HG03520 (cell line): ENCODE results near the gene ARGLU1.
A peak's percentile ranks its signal among the peaks of the same experiment; 100 is the strongest.
"Not testable (repeated sequence)": the region's sequence is repeated elsewhere in the genome, so short reads cannot be mapped to it uniquely, and the experiment has no call there.

Experiments
- ATAC-seq: cut with Tn5 transposase; IDR thresholded peaks from one replicate; pipeline ENCODE4 v1.9.1; 2021; ENCODE audit warnings: mild to moderate bottlenecking, moderate library complexity; ENCODE audit not compliant: unreplicated experiment

Gene ARGLU1, protein sequence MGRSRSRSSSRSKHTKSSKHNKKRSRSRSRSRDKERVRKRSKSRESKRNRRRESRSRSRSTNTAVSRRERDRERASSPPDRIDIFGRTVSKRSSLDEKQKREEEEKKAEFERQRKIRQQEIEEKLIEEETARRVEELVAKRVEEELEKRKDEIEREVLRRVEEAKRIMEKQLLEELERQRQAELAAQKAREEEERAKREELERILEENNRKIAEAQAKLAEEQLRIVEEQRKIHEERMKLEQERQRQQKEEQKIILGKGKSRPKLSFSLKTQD

DNA sequence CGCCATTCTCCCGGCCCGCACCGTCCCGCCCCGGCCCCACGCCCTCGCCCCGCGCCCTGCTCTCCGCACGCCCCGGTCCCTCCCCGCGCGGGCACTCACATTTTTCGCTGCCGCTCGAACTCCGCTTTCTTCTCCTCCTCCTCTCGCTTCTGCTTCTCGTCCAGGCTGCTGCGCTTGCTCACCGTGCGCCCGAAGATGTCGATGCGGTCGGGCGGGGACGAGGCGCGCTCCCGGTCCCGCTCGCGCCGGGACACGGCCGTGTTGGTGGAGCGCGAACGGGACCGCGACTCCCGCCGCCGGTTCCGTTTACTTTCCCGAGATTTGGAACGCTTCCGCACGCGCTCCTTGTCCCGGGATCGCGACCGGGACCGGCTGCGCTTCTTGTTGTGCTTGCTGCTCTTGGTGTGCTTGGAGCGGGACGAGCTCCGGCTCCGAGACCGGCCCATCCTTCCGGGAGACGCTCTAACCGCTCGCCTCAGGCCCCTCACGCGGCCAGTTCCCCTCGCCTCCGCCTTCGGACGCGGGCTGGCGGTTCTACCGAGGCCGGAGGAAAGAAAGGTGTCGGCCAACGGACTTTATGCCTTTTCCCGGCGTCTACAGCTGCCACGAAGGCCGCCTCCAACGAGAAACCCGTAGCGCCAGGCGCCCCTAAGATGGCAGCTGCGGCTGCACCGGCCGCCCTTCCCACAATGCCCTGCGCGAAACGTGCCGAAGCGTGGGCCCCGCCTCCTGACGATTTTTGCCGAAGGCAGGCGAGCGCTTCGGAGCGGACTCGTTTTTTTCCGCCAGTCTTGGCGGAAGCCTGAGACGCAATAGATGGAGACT lies at the start of gene ARGLU1:
TSS of gene ARGLU1 (minus strand) at position 664 of the 825 bp plus-strand sequence. CDS start at position 446, 218 bp downstream.
- ATAC-seq: peak; percentile 64

DNA sequence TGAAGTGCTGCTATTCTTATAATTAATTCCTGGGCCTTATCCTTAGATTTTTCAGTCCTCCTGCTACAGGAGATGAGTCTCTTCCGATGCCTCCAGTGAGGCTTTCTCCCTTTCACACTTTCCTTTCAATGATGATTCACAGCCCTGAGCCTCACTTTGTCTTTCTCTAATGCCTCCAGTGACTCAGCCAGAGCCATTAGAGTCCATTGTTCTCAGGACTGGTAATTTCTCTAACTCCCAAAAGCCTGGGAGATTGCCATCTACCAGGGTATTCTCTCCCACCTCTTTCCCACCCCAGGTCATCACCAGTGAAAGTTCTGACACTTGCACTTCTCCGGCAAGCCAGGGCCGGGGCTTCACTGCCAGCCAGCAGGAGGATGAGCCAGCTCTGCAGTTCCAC lies 49.6 kb upstream of the ARGLU1 start:
- ATAC-seq: no peak

DNA sequence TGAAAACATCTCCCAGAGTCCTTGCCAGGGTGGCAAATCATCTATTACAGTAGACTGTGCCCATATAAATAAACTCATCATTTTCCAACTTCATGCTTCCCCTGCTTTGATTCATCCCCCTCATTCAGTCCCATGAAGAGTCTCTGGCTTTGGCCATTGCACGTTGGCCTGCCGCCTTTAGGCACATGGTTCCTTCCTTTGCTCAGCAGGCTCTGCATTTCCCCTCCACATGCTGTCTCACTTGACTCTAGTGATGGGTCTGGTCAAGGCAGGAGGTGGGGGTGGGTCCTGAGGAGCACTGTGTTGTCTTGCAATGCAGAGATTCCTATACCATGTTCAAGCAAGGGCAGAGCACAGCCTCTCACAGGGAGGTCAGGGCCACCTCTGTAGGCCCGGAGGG lies 48.8 kb upstream of the ARGLU1 start:
- ATAC-seq: no peak

DNA sequence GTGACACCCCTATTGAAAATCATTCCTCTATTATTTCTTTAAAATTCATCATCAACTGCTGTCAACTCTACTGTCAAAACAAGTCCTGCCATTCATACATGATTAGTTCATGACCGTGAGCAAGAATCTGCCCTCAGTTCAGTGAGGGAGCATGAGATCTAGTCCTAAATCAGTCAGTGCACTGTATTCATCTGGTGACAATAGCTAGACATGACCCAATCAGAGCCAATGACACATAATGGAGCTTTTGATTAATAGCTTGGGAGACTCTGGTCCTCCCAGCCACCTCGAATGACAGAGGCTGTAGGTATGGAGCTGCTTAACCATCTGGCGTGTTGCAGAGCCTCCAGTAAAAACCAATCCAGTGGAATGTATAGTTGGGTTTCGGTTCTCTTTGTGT lies 46.9 kb upstream of the ARGLU1 start:
- ATAC-seq: no peak

DNA sequence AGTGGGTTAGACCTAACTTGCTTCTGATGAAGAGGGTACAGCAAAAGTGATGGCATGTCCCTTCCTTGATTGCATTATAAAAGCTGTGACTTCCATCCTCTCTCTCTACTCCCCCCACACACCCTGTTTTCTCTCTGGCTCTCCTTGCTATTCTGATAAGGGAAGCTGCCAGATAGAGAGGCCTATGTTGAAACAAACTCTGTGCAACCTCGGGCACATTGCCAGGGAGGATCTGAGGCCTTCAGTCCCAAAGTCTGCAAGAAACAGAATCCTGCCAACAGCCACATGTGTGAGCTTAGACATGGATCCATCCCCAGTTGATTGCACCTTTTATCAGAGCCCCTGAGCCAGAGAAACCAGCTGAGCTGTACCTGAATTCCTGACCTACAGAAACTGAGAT lies 44.8 kb upstream of the ARGLU1 start:
- ATAC-seq: no peak

GRCh38 chr13:106610486-106610885 lies 42.5 kb upstream of the ARGLU1 start:
- ATAC-seq: no peak

DNA sequence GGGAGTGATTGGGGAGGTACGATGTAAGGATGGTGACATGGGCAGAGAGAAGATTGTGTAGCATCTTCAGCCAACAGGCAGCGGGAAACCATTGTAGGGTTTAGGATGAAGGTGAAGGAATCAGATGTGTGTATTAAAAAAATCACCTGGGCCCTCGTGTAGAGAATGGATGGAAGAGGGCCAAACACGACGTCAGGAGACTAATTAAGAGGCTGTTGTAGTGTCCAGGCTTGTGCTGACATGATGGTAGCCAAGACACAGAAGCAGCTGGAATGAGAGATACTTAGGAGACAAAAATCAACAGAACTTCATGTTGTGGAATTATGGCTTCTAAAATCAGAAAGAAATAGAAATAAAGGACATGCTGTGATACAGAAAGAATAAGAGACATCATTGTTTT lies 41.2 kb upstream of the ARGLU1 start:
- ATAC-seq: no peak

DNA sequence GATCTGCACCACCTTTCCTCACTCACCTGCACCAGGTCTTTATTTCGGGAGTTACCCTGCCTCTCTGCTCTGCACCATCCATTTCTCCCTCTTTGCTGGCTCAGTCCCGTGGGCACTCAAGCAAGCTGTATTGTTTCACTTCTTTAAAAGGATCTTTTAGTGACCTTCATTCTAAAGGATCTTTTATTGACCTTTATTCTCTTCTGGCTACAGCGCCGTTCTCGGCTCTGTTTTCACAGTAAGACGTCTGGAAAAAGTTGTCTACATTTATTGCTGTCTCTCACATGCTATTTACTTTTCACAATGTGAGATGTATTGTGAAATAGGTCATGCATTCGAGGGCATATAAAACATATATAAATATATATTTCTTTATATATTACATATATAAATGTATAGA lies 35.6 kb upstream of the ARGLU1 start:
- ATAC-seq: no peak

- no peak for ATAC-seq
Observed at GRCh38 chr13:106602178-106602577, 34.2 kb upstream of the ARGLU1 start.

- no peak for ATAC-seq
Observed at GRCh38 chr13:106601489-106601888, 33.6 kb upstream of the ARGLU1 start.

DNA sequence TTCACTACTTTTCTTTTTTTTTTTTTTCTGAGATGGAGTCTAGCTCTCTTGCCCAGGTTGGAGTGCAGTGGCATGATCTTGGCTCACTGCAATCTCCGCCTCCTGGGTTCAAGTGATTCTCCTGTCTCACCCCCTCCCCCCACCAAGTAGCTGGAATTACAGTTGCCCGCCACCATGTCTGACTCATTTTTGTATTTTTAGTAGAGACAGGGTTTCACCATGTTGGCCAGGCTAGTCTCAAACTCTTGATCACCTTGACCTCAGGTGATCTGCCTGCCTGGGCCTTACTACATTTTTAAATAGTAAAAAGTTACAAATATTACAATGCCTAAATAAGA lies 32.8 kb upstream of the ARGLU1 start:
- ATAC-seq: not testable (repeated sequence)

DNA sequence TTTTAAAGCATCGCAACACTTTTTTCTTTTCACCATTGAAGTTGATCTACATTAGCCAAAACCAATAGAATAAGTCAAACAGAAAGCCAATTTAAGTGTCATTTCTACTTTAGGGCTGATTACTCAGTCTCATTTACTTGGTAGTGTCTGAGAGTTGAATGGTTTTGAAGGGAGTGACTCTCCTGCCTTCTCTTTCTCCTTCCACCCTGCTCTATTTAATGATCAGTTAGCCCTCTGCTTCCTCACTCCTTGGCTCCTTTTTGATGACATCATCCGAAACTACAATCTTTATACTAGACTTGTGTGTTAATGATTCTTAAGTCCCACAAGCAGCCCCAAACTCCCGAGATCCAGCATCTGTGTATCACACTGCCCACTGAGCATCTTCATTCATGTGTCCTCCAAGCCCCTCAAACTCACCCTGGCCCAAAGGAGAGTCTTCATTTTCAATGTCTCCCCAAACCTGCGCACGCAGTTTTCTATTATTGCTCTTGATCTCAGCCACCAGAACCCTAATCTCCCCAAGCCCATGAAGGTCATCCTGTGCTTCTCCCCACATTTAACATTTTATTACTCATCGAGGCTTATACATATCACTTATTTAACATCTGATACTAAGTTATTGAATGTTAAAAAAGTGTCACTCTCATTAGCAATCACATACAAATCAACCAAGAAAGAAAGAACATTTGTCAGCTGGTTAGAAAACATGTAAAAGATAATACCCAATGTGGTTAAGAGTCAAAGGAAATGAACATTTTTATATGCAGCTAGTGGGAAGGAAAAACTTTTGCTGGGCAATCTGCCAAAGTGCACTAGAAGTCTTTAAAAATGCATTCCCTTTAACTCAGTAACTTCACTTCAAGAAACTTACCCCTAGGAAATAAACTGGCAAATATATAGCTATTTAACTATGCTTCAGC lies 32.2 kb upstream of the ARGLU1 start:
- no peak for ATAC-seq

GRCh38 chr13:106597749-106598395 lies 29.9 kb upstream of the ARGLU1 start:
- ATAC-seq: no peak

DNA sequence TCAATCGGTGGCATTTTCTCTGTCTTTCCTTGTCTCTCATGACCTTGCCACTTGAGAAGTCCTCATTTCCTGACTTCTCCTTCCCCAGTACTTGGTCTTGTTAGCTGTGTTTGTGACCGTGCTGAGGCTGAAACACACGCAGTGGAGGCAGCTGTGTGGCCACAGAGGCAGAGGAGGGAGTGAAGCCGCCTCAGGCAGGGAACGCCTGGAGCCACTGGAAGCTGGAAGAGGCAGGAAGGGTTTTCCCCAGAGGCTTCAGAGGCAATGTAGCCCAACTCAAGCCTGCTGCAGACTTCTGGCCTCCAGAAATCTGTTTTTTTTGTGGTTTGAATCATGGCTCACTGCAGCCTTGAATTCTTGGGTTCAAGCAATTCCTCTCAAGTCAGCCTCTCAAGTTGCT lies 29.2 kb upstream of the ARGLU1 start:
- no peak for ATAC-seq

DNA sequence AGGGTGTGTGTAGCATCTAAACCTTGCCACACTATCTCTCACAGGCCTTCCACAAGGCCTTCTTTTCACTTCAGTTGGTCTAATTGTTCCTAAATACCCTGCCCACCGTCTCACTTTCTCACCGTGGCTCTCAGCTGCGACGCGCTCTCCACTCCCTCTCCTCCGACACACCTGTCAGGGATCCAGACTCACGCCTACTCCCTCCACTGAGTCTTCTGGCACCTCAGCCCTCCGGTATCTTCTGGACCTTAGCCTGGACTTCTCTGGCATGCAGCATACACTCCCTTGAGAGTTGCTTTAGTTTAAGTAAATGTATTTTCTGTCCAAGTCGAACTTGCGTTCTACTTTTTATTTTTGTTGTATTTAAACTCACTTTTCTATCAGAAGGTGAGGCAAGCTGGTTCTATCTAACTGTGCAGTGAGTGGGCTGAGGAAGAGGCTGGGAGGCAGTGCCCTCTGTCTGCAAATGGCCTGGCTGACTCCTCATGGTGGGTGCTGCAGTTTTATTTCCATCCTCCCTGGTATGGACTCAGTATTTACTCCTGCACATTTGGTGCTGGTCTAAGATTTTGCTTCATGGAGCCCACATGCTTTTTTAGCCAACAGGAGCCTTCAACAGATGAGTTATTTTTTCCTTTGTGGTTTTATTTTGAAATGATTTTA lies 28.5 kb upstream of the ARGLU1 start:
- no peak for ATAC-seq

DNA sequence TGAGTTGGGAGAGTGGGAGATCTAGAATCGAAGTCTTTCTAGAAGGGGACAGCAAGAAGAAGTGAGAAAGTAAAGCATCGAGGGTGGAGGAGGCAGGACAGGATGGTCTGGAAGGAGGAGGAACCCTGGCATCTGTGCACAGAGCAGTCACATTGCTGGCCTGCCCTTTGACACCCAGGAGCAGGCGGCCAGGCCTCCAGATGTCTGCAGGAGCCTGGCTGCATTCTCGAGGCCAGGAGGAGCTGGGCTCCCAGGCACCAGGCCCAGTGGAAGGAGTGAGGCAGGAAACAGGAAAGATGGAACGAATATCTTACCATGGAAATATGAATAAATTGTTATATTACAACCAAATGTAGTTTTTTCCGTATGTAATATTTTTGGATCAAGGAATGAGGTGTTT lies 27.7 kb upstream of the ARGLU1 start:
- ATAC-seq: no peak

GRCh38 chr13:106594980-106595379 lies 27.0 kb upstream of the ARGLU1 start:
- ATAC-seq: no peak

GRCh38 chr13:106593132-106593531 lies 25.2 kb upstream of the ARGLU1 start:
- ATAC-seq: no peak

GRCh38 chr13:106591299-106591698 lies 23.4 kb upstream of the ARGLU1 start:
- no peak for ATAC-seq

DNA sequence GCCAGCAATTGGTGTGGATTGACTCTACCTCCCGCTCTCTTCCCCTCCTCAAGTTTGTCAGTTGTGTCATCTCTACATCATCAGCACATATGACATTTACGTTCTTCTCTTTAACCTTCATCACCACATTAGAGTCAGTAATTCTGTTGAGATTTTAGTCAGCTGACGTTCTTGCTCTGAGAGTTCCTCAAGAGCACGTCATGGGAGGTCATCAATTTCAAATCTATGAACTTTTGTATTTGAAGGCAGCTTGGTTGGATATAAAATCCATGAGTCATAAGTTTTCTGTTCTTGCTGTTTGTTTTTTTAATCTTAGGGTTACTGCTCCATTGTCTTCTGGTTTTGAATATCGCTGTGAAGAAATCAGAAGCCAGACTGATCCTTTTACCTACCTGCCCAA lies 21.8 kb upstream of the ARGLU1 start:
- no peak for ATAC-seq
